Testis (tissue), 2 donors: Measurements from ENCODE around the gene KIF21B.

Source experiments
- CTCF ChIP-seq, 3 experiments: fragments of 450-650 bp in 2 of 3; fragments of 200-600 bp in 1 of 3; sonication (generic) in 1 of 3; IDR thresholded peaks; one replicate each; pipeline ENCODE4 v1.5.1; 2016 to 2019; ENCODE audit warnings: antibody characterized with exemption in 3 of 3, mild to moderate bottlenecking in 2 of 3, moderate library complexity in 1 of 3
- POLR2A ChIP-seq: fragments of 450-650 bp; IDR thresholded peaks from one replicate; pipeline ENCODE4 v1.6.1; 2017; ENCODE audit warnings: antibody characterized with exemption, mild to moderate bottlenecking, moderate library complexity

- TF ChIP-seq CTCF (IDR thresholded peaks at IDR 0.05) (no peak), POLR2A (no peak)
These were observed 48.1 kb downstream of the KIF21B start for GRCh38 chr1:200975458-200975857.
